ENCODE data around the gene CHAF1B. TPM values are rescaled to one million over a fixed set of nuclear protein-coding genes. Genes with fewer than 3 reads are reported as not detected.

CHAF1B gene
- total and polyA plus RNA-seq, 10 of the 15 experiments (the other 5 are each of a cell fraction or from before 2014, with no cell fraction given), result 5.9 to 31.5 (median 17.3) TPM

- TF ChIP-seq RELB (IDR thresholded peaks at IDR 0.05; ENCODE audit: low read depth), result no peak
- TF ChIP-seq BCL11A (IDR thresholded peaks at IDR 0.05; ENCODE audit: low read depth, low read length), result no peak
- no peak for TF ChIP-seq NR2C1 (IDR thresholded peaks at IDR 0.05)
- no peak for TF ChIP-seq MLLT1 (IDR thresholded peaks at IDR 0.05)
- TF ChIP-seq RAD51 (IDR thresholded peaks at IDR 0.05), result no peak
Observed at GRCh38 chr21:36430841-36431240, 45.6 kb downstream of the CHAF1B start (continued).

- WGBS (ENCODE audit: insufficient coverage, insufficient replicate concordance, low lambda C conversion rate, missing lambda C conversion rate), result 87% methylated on average over 4 of the region's 4 CpGs
- in situ Hi-C loops (cut with MboI) (no loop called here), intact Hi-C loops (cut with micrococcal nuclease; ENCODE audit: unreplicated experiment) (no loop called here)
- no peak for DNase-seq (ENCODE audit: low read depth, low spot score)
- no peak for ATAC-seq
- ChIA-PET CTCF (no interaction called here), POLR2A (no interaction called here), SMC1A (ENCODE audit: uncharacterized antibody, unreplicated experiment) (no interaction called here), RAD21 (ENCODE audit: unreplicated experiment) (no interaction called here)
- Histone ChIP-seq H3K4me2 (ENCODE audit: control insufficient read depth, insufficient read depth) (no peak overlapping the region), H3K9ac (ENCODE audit: control insufficient read depth, insufficient read depth, low read length) (no peak overlapping the region), H3K36me3 (ENCODE audit: control insufficient read depth in 2 of 2, insufficient read depth in 2 of 2, low read length in 1 of 2) (no peaks in the 10 kb centered on the region), H2AFZ (ENCODE audit: control insufficient read depth, low read depth, low read length) (no peak overlapping the region), H3K79me2 (ENCODE audit: control insufficient read depth, insufficient read depth, low read length) (no peaks in the 10 kb centered on the region), H3K27me3 (replicated peaks in 1 of 2; ENCODE audit: control insufficient read depth in 2 of 2, insufficient read depth in 2 of 2, low read length in 1 of 2) (no peaks in the 10 kb centered on the region), H3K27ac (ENCODE audit: control insufficient read depth, insufficient read depth) (no peak overlapping the region), H3K9me3 (replicated peaks; ENCODE audit: control insufficient read depth, insufficient read depth, low read length) (no peaks in the 10 kb centered on the region), H4K20me1 (ENCODE audit: control insufficient read depth, insufficient read depth) (no peaks in the 10 kb centered on the region), H3K4me1 (ENCODE audit: control insufficient read depth, insufficient read depth, low read length) (no peaks in the 10 kb centered on the region; the same call in 1 of the 2 replicates), H3K4me3 (no peak overlapping the region)
- no TSS peak for BruUV-seq (replicated peaks)
- FAIRE-seq, result no peak
- no peak for TF ChIP-seq IRF3 (IDR thresholded peaks at IDR 0.05)
- TF ChIP-seq RBBP5 (conservative IDR thresholded peaks at IDR 0.05), result no peak
- no peak for TF ChIP-seq ZNF274 (IDR thresholded peaks at IDR 0.05; ENCODE audit: insufficient read depth, insufficient read length)
- no peak for TF ChIP-seq NFIC (IDR thresholded peaks at IDR 0.05; ENCODE audit: low read depth, low read length)
- no peak for TF ChIP-seq TARDBP (IDR thresholded peaks at IDR 0.05; ENCODE audit: borderline replicate concordance)
- TF ChIP-seq MYB (IDR thresholded peaks at IDR 0.05; ENCODE audit: borderline replicate concordance, low read depth, low read length), result no peak
- TF ChIP-seq HCFC1 (IDR thresholded peaks at IDR 0.05; ENCODE audit: low read length), result no peak
- TF ChIP-seq SMAD5 (IDR thresholded peaks at IDR 0.05; ENCODE audit: low read depth), result no peak
- no peak for TF ChIP-seq E2F4 (IDR thresholded peaks at IDR 0.05; ENCODE audit: low read depth, low read length)
- no peak for TF ChIP-seq NBN (IDR thresholded peaks at IDR 0.05)
- TF ChIP-seq RAD21 (IDR thresholded peaks at IDR 0.05; ENCODE audit: insufficient read depth, low read depth, low read length), result no peak
- no peak for TF ChIP-seq ATF3 (IDR thresholded peaks at IDR 0.05; ENCODE audit: borderline replicate concordance, extremely low read depth, low read depth, low read length)
- no peak for TF ChIP-seq ZBTB33 (IDR thresholded peaks at IDR 0.05)
Observed at GRCh38 chr21:36431252-36431651, 46.1 kb downstream of the CHAF1B start.

All from GM12878 (cell line).